RWPE2 (cell line): Measurements from ENCODE around the gene SMIM30.

ENCODE experiments used
- ATAC-seq: fragments of 200-7000 bp; cut with Tn5 transposase; 3 replicates; pipeline ENCODE4 v1.9.1; 2021; ENCODE audit warnings: low read depth
- DNase-seq: peaks from one replicate; pipeline ENCODE4 v3.0.0-alpha.2; 2020; ENCODE audit warnings: low spot score
- H3K27ac ChIP-seq: fragments of 450-650 bp; 2 replicates; pipeline ENCODE4 v1.5.1; 2017; ENCODE audit warnings: mild to moderate bottlenecking; ENCODE audit not compliant: poor library complexity, severe bottlenecking
- H3K27me3 ChIP-seq: fragments of 250-450 bp; sonication (Bioruptor Pico); 2 replicates; pipeline ENCODE4 v1.5.1; 2021; ENCODE audit warnings: mild to moderate bottlenecking, moderate library complexity; ENCODE audit not compliant: insufficient read depth, poor library complexity, severe bottlenecking
- H3K36me3 ChIP-seq: fragments of 250-450 bp; sonication (Bioruptor Pico); 2 replicates; pipeline ENCODE4 v1.5.1; 2020; ENCODE audit warnings: low read depth, mild to moderate bottlenecking, moderate library complexity
- H3K4me1 ChIP-seq: fragments of 250-450 bp; sonication (Bioruptor Pico); 2 replicates; pipeline ENCODE4 v1.5.1; 2021; ENCODE audit warnings: mild to moderate bottlenecking, moderate library complexity; ENCODE audit not compliant: insufficient read depth, poor library complexity, severe bottlenecking
- H3K4me3 ChIP-seq: fragments of 250-450 bp; sonication (Bioruptor Pico); 2 replicates; pipeline ENCODE4 v1.5.1; 2021; ENCODE audit warnings: mild to moderate bottlenecking, moderate library complexity; ENCODE audit not compliant: severe bottlenecking
- H3K9me3 ChIP-seq: fragments of 250-450 bp; sonication (Bioruptor Pico); 2 replicates; pipeline ENCODE4 v1.5.1; 2021; ENCODE audit warnings: mild to moderate bottlenecking, moderate library complexity; ENCODE audit not compliant: severe bottlenecking
- TF ChIP-seq, protein P1 (sequence below): fragments of 450-650 bp; IDR thresholded peaks from one replicate; pipeline ENCODE4 v1.5.1; 2017; ENCODE audit warnings: mild to moderate bottlenecking, moderate library complexity; ENCODE audit not compliant: poor library complexity, severe bottlenecking

SMIM30 gene

GRCh38 chr7:113085781-113086390, 32.5 kb downstream of the SMIM30 start:
- Histone ChIP-seq H3K36me3 (no peaks in the 10 kb centered on the region), H3K27me3 (peaks cover 7% of the 10 kb centered on the region), H3K4me3 (peak overlapping the region; percentile 11), H3K9me3 (no peaks in the 10 kb centered on the region), H3K27ac (peak overlapping the region; percentile 59), H3K4me1 (peaks cover 7% of the 10 kb centered on the region)
- DNase-seq (no peak), ATAC-seq (no peak)
- TF ChIP-seq, protein P1, sequence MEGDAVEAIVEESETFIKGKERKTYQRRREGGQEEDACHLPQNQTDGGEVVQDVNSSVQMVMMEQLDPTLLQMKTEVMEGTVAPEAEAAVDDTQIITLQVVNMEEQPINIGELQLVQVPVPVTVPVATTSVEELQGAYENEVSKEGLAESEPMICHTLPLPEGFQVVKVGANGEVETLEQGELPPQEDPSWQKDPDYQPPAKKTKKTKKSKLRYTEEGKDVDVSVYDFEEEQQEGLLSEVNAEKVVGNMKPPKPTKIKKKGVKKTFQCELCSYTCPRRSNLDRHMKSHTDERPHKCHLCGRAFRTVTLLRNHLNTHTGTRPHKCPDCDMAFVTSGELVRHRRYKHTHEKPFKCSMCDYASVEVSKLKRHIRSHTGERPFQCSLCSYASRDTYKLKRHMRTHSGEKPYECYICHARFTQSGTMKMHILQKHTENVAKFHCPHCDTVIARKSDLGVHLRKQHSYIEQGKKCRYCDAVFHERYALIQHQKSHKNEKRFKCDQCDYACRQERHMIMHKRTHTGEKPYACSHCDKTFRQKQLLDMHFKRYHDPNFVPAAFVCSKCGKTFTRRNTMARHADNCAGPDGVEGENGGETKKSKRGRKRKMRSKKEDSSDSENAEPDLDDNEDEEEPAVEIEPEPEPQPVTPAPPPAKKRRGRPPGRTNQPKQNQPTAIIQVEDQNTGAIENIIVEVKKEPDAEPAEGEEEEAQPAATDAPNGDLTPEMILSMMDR, result no peak

- H3K27ac ChIP-seq, result no peak overlapping the region
- H3K36me3 ChIP-seq, result no peaks in the 10 kb centered on the region
- ATAC-seq (no peak), DNase-seq (no peak)
- TF ChIP-seq, protein P1, result no peak
- no peak overlapping the region for H3K4me3 ChIP-seq
- H3K9me3 ChIP-seq, result no peaks in the 10 kb centered on the region
- peaks cover 7% of the 10 kb centered on the region for H3K4me1 ChIP-seq
- H3K27me3 ChIP-seq, result peaks cover 7% of the 10 kb centered on the region
Measured at GRCh38 chr7:113084496-113085172, 33.7 kb downstream of the SMIM30 start.

DNA sequence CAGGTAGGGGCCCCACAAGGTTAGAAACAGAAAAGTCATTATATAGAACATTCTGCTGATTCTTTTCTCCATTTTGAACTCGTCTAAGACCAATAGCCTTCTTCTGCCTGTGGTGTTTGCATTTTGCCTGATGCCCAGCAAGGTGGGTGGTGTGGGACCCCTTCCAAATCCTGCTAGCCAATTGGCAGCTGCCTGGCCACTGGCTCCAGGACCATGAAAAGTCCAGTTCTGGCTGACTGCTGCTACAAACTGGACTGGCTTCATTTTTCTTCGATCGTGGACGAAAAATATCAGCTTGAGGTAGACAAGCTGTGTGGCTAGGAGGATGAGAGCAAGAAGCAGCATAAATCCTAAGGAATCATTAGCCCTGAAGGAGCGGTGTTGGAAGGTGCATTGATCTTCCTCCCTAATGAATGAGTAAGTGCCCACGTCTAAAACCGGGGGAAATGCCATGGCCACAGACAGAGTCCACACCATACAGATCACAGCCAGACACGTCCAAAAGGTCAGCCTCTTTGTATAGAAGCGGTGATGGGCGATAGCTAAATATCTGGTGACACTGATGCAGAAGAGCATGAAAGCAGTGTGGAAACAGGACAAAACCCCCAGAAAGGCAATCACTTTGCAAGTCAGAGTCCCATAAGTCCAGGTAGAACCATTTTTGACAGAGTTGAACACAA, 34.4 kb downstream of the SMIM30 start:
- Histone ChIP-seq H3K4me3 (no peak overlapping the region), H3K4me1 (peaks cover 7% of the 10 kb centered on the region), H3K27ac (no peak overlapping the region), H3K36me3 (no peaks in the 10 kb centered on the region), H3K9me3 (no peaks in the 10 kb centered on the region), H3K27me3 (peaks cover 7% of the 10 kb centered on the region)
- DNase-seq (no peak), ATAC-seq (no peak)
- TF ChIP-seq, protein P1, result no peak

DNA sequence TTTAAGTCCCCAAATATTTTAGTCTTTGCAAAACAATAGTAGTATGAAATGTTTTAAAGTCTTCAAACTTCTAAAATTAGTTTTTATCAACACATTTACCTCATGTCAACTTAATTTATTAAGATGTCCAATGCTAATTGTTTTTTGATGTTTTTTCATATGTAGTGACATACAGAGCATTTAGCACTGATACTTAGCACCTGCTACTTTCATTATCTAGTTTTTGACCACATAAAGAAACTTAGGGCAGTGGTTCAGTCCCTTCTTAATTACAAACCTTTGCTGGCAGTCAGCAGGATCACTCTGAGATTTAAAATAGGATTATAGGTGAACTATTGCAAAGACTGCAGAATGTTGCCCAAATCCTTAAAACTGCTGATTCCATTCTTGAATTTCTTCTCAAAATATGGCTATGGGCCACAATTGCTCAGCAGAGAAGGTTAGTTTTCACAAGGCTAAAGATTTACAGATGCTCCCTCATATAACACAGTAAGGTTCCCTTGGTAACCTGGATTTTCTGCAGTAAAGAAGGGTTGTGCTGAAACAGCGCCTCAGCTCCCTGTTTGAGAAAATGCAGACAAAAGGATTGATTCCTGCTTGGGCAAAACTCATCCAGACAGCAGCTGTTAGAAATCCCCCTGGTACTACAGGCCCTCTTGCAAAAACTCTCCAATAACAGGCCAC, 35.1 kb downstream of the SMIM30 start:
- H3K36me3 ChIP-seq, result no peaks in the 10 kb centered on the region
- H3K9me3 ChIP-seq, result no peaks in the 10 kb centered on the region
- H3K27me3 ChIP-seq, result peaks cover 7% of the 10 kb centered on the region
- no peak overlapping the region for H3K27ac ChIP-seq
- no peak overlapping the region for H3K4me3 ChIP-seq
- H3K4me1 ChIP-seq, result peaks cover 7% of the 10 kb centered on the region
- no peak for DNase-seq
- no peak for ATAC-seq
- TF ChIP-seq, protein P1, result no peak
